Dendritic cell treated with granulocyte-macrophage colony-stimulating factor and Interleukin-4, amounts not matched to agents 40 ng/mL and 50 ng/mL, for 4 days (primary cell): ENCODE data around the gene TUBB1.
"Not testable (repeated sequence)": the region's sequence is repeated elsewhere in the genome, so short reads cannot be mapped to it uniquely, and the experiment has no call there.

ENCODE experiments used
- H3K27ac Mint-ChIP-seq: one replicate; pipeline ENCODE4 v1.8.0; 2022; ENCODE audit warnings: mild to moderate bottlenecking, mixed read lengths
- H3K27me3 Mint-ChIP-seq: one replicate; pipeline ENCODE4 v1.8.0; 2022; ENCODE audit warnings: mild to moderate bottlenecking, mixed read lengths
- H3K36me3 Mint-ChIP-seq: one replicate; pipeline ENCODE4 v1.8.0; 2022; ENCODE audit warnings: low read depth, mixed read lengths
- H3K4me1 Mint-ChIP-seq: one replicate; pipeline ENCODE4 v1.8.0; 2022; ENCODE audit warnings: low read depth, mixed read lengths
- H3K4me3 Mint-ChIP-seq: one replicate; pipeline ENCODE4 v1.8.0; 2022; ENCODE audit warnings: mild to moderate bottlenecking, moderate library complexity, mixed read lengths
- H3K9me3 Mint-ChIP-seq: one replicate; pipeline ENCODE4 v1.8.0; 2022; ENCODE audit warnings: mixed read lengths
- intact Hi-C: fragments of 100-400 bp; cut with micrococcal nuclease; formaldehyde crosslinking; loops from one replicate; pipeline ENCODE4 v1.15.0; 2022

TUBB1 gene

DNA sequence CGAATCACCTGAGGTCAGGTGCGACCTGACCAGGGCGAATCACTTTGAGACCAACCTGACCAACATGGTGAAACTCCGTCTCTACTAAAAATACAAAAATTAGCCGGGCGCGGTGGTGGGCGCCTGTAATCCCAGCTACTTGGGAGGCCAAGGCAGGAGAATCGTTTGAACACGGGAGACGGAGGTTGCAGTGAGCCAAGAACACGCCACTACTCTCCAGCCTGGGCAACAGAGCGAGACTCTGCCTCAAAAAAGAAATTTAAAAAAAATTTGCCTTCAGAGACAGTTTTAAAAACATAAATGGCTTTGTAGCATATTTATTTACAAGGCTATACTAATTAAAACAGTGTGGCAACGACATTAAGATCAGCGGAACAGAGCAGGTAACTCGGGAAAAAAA is 22.3 kb downstream of the TUBB1 start:
- Mint-ChIP-seq H3K4me3 (peak overlapping the region; percentile 94), H3K4me1 (peaks cover 31% of the 10 kb centered on the region), H3K36me3 (peaks cover 46% of the 10 kb centered on the region)
- intact Hi-C loops, H3K9me3 Mint-ChIP-seq, H3K27ac Mint-ChIP-seq, H3K27me3 Mint-ChIP-seq: not testable (repeated sequence)

GRCh38 chr20:59042151-59042795 is 23.0 kb downstream of the TUBB1 start, which contains the start of gene PRELID3B:
Gene PRELID3B, minus strand, starts transcription at chr20:59042786. Its CDS starts 56 bp downstream, at chr20:59042730.
- H3K4me3 Mint-ChIP-seq: peak within 1 kb of the TSS; percentile 94
- peaks cover 38% of the 10 kb centered on the region for H3K36me3 Mint-ChIP-seq
- intact Hi-C loops: no loop called here
- peaks cover 31% of the 10 kb centered on the region for H3K4me1 Mint-ChIP-seq
- H3K9me3 Mint-ChIP-seq: no peaks in the 10 kb centered on the region
- no peaks in the 10 kb centered on the region for H3K27me3 Mint-ChIP-seq
- H3K27ac Mint-ChIP-seq: peak within 1 kb of the TSS; percentile 91

- intact Hi-C loops: no loop called here
- no peaks in the 10 kb centered on the region for H3K27me3 Mint-ChIP-seq
- H3K9me3 Mint-ChIP-seq: no peaks in the 10 kb centered on the region
- peak overlapping the region; percentile 94 for H3K4me3 Mint-ChIP-seq
- peaks cover 34% of the 10 kb centered on the region for H3K4me1 Mint-ChIP-seq
- H3K36me3 Mint-ChIP-seq: peaks cover 31% of the 10 kb centered on the region
- H3K27ac Mint-ChIP-seq: peak overlapping the region; percentile 91
Measured at GRCh38 chr20:59042796-59043631, 23.8 kb downstream of the TUBB1 start.

GRCh38 chr20:59043698-59044097 is 24.5 kb downstream of the TUBB1 start:
- intact Hi-C loops: no loop called here
- H3K27ac Mint-ChIP-seq: peak overlapping the region; percentile 91
- H3K36me3 Mint-ChIP-seq: peaks cover 28% of the 10 kb centered on the region
- no peaks in the 10 kb centered on the region for H3K9me3 Mint-ChIP-seq
- peaks cover 35% of the 10 kb centered on the region for H3K4me1 Mint-ChIP-seq
- H3K27me3 Mint-ChIP-seq: no peaks in the 10 kb centered on the region
- H3K4me3 Mint-ChIP-seq: no peak overlapping the region

GRCh38 chr20:59044295-59044694 is 25.1 kb downstream of the TUBB1 start:
- Mint-ChIP-seq H3K36me3 (peaks cover 28% of the 10 kb centered on the region), H3K27ac (no peak overlapping the region), H3K27me3 (peaks cover under 1% of the 10 kb centered on the region), H3K4me3 (no peak overlapping the region), H3K9me3 (no peaks in the 10 kb centered on the region), H3K4me1 (peaks cover 35% of the 10 kb centered on the region)
- intact Hi-C loops: no loop called here

DNA sequence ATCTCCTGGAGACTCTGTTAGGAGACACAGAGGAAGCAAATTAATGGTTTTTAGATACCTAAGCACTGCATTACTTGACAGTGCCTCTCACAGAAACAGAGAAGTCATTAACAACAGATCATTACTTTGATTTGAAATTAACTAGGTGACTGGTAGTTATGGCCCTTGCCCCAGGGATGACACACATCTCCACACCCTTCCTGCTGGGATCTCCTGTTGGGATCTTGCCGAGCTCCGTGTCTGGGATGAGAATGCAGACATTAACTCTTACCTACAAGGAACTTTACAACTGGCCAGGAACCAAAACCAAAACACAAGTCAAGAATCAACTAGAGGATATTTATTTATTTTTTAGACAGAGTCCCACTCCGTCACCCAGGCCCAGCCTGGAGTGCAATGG is 25.6 kb downstream of the TUBB1 start:
- Mint-ChIP-seq H3K4me3 (no peak overlapping the region), H3K9me3 (no peaks in the 10 kb centered on the region), H3K27ac (no peak overlapping the region), H3K27me3 (peaks cover 3% of the 10 kb centered on the region), H3K4me1 (peaks cover 34% of the 10 kb centered on the region), H3K36me3 (peaks cover 26% of the 10 kb centered on the region)
- intact Hi-C loops: no loop called here

- Mint-ChIP-seq H3K4me1 (peaks cover 13% of the 10 kb centered on the region), H3K27ac (no peak overlapping the region), H3K27me3 (peaks cover 15% of the 10 kb centered on the region), H3K9me3 (no peaks in the 10 kb centered on the region), H3K36me3 (peaks cover 9% of the 10 kb centered on the region), H3K4me3 (no peak overlapping the region)
- intact Hi-C loops: no loop called here
Measured at GRCh38 chr20:59046862-59047261, 27.6 kb downstream of the TUBB1 start.

DNA sequence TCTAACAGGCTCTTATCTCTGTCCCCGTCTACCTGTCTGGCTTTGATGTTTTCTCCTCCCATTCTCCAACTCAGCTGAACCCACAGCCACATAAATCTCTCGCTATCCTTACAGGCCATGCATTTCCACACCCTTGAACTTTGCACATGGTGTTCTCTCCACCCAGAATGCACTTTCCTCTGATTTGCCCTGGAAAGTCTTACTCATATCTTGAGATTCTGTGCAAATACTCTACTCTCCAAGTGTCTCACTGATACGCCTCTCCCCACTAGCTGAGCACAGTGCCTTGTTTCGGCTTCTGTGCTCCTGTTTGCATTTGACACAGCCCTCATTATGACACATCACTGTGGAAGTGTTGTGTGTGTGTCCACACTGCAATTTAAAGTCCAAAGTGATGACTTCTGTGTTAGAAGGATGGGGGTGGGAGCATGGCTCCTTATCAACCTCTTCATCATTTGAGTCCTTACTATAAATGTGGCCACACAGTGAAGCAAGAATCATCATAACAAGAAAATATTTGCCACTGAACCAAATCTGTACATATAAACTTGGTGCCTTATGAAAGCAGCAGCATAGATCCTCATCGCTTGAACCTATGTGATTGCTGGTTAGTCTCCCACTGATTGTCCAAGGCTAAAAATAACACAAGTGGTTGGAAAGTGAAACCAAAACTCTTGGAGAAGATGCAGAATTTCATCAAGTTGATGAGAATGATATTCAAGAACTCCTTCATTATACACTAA is 28.9 kb downstream of the TUBB1 start:
- Mint-ChIP-seq H3K9me3 (no peaks in the 10 kb centered on the region), H3K4me1 (peaks cover 9% of the 10 kb centered on the region), H3K27me3 (peaks cover 22% of the 10 kb centered on the region), H3K27ac (no peak overlapping the region), H3K36me3 (no peaks in the 10 kb centered on the region), H3K4me3 (no peak overlapping the region)
- intact Hi-C loops: no loop called here

- Mint-ChIP-seq H3K27ac (no peak overlapping the region), H3K4me3 (no peak overlapping the region), H3K9me3 (no peaks in the 10 kb centered on the region), H3K27me3 (peaks cover 26% of the 10 kb centered on the region), H3K4me1 (peaks cover 4% of the 10 kb centered on the region), H3K36me3 (no peaks in the 10 kb centered on the region)
- intact Hi-C loops: no loop called here
Measured at GRCh38 chr20:59048681-59049030, 29.4 kb downstream of the TUBB1 start.

- H3K36me3 Mint-ChIP-seq: no peaks in the 10 kb centered on the region
- peaks cover 34% of the 10 kb centered on the region for H3K27me3 Mint-ChIP-seq
- no peak overlapping the region for H3K27ac Mint-ChIP-seq
- no peaks in the 10 kb centered on the region for H3K9me3 Mint-ChIP-seq
- peaks cover 4% of the 10 kb centered on the region for H3K4me1 Mint-ChIP-seq
- intact Hi-C loops: loop anchor here (10.0 kb wide), 1 partner anchor 354 kb away; no protein-coding TSS in a partner anchor
- H3K4me3 Mint-ChIP-seq: no peak overlapping the region
Measured at GRCh38 chr20:59050437-59050836, 31.2 kb downstream of the TUBB1 start.

DNA sequence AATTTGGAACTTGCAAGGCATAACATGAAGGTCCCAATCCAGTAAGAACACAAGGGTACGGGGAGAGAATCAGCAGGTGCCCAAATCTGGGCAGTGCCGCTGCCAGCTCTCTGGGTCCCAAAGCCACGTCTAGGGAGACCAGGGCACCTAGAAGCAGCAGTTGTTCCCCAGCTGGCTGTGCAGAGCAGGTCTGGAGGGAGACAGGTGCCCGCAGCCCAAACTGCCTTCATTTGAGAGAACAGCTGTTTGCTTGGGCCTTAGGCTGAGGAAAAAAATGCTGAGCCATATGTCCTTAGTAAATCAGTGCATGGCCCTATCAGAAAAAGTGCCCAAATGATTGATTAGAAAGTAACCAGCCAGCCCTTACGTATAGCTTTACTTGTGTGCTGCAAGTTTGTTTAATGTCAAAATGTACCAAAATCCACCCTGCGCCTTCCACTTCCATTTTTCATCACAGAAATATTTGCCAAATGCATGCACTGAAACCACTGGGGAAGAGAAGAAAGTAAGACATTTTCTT is 32.5 kb downstream of the TUBB1 start:
- no peaks in the 10 kb centered on the region for H3K9me3 Mint-ChIP-seq
- H3K36me3 Mint-ChIP-seq: no peaks in the 10 kb centered on the region
- H3K4me1 Mint-ChIP-seq: peaks cover 4% of the 10 kb centered on the region
- intact Hi-C loops: loop anchor here (10.0 kb wide), 1 partner anchor 353 kb away; no protein-coding TSS in a partner anchor
- no peak overlapping the region for H3K4me3 Mint-ChIP-seq
- H3K27me3 Mint-ChIP-seq: peaks cover 34% of the 10 kb centered on the region
- no peak overlapping the region for H3K27ac Mint-ChIP-seq

DNA sequence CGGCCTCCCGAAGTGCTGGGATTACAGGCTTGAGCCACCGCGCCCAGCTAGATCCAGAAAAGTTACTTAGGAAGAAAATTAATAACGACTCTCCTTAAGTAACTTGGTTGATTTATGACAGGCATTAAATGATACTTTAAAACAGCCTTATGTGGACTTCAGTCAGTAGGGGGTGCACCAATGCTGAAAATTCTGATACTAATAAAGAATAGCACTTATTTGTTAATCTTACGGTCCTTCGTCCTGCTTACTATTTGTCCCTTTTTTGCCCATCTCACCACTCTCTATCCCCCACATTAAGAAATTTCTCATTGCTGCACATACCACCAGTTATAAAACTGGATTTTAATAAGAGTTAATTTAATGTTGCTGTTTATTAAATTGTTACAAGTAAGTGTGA is 36.1 kb downstream of the TUBB1 start:
- peaks cover 32% of the 10 kb centered on the region for H3K27me3 Mint-ChIP-seq
- no peaks in the 10 kb centered on the region for H3K4me1 Mint-ChIP-seq
- intact Hi-C loops: loop anchor here (2.0 to 10.0 kb wide), 3 partner anchors 152 to 349 kb away; no protein-coding TSS in a partner anchor
- H3K27ac Mint-ChIP-seq: no peak overlapping the region
- no peaks in the 10 kb centered on the region for H3K9me3 Mint-ChIP-seq
- no peak overlapping the region for H3K4me3 Mint-ChIP-seq
- no peaks in the 10 kb centered on the region for H3K36me3 Mint-ChIP-seq

DNA sequence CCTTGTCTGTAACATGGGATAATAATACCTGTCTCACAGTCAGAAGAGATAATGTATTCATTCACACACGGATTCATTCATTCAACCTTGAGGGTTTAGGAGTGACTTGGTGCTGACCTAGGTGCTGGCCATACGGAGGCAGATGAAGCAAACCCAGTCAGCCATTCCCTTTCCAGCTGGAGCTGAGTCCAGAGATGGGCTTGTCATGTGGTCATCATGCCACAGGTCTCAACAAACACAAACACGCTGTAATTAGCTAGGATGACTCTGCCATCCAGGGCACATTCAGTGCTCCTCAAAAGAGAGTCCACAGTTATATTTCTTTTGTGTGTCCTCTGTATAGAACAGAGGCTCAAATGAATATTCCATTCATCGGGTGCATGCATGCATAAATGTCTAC is 42.9 kb downstream of the TUBB1 start:
- Mint-ChIP-seq H3K27me3 (peaks cover 27% of the 10 kb centered on the region), H3K9me3 (no peaks in the 10 kb centered on the region), H3K36me3 (no peaks in the 10 kb centered on the region), H3K4me3 (no peak overlapping the region), H3K27ac (no peak overlapping the region), H3K4me1 (peaks cover 9% of the 10 kb centered on the region)
- intact Hi-C loops: no loop called here
